Erythroblast (primary cell): ENCODE results near the gene PPARA.

Experiments
- DNase-seq, 2 experiments: peaks; one replicate each; lab custom pipeline; 2025; lab: John Stamatoyannopoulos, UW
- GATA1 ChIP-seq: IDR thresholded peaks from 2 replicates; pipeline ENCODE4 v1.6.1; 2011; ENCODE audit warnings: low read depth, mild to moderate bottlenecking, control low read depth, low read length, moderate library complexity
- POLR2A ChIP-seq: IDR thresholded peaks from 2 replicates; pipeline ENCODE4 v1.6.1; 2011; ENCODE audit warnings: mild to moderate bottlenecking, low read length

The PPARA gene

GRCh38 chr22:46267431-46268279 is 117.3 kb downstream of the PPARA start, which contains the start of gene TTC38:
Gene TTC38, plus strand, starts transcription at chr22:46268008. Its CDS starts 32 bp downstream, at chr22:46268040.
- peak; percentile 88 to 89 for DNase-seq
- no peak for TF ChIP-seq GATA1
- peak; percentile 41 for TF ChIP-seq POLR2A

GRCh38 chr22:46269564-46269963 is 119.2 kb downstream of the PPARA start:
- TF ChIP-seq GATA1 (no peak), POLR2A (no peak)
- DNase-seq, result no peak

- no peak for DNase-seq
Observed at GRCh38 chr22:46272196-46272595, 121.9 kb downstream of the PPARA start.

GRCh38 chr22:46272762-46273431 is 122.6 kb downstream of the PPARA start:
- DNase-seq, result no peak
- TF ChIP-seq POLR2A (no peak), GATA1 (no peak)

More at GRCh38 chr22:46272196-46272595, 121.9 kb downstream of the PPARA start:
- TF ChIP-seq GATA1 (no peak), POLR2A (no peak)

- TF ChIP-seq GATA1 (no peak), POLR2A (no peak)
- DNase-seq, result no peak
Observed at GRCh38 chr22:46273432-46274148, 123.3 kb downstream of the PPARA start.

GRCh38 chr22:46274381-46274780 is 124.1 kb downstream of the PPARA start:
- no peak for DNase-seq
- no peak for TF ChIP-seq POLR2A
- no peak for TF ChIP-seq GATA1

- DNase-seq, result no peak
- TF ChIP-seq POLR2A (no peak), GATA1 (no peak)
Observed at GRCh38 chr22:46275455-46276122, 125.3 kb downstream of the PPARA start.

- DNase-seq, result no peak
- TF ChIP-seq POLR2A, result no peak
- TF ChIP-seq GATA1, result no peak
Observed at GRCh38 chr22:46276563-46276962, 126.2 kb downstream of the PPARA start.

- TF ChIP-seq GATA1 (no peak), POLR2A (no peak)
- DNase-seq, result no peak
Observed at GRCh38 chr22:46278656-46279645, 128.6 kb downstream of the PPARA start.

- TF ChIP-seq POLR2A (no peak), GATA1 (no peak)
- DNase-seq, result no peak
Observed at GRCh38 chr22:46280063-46280817, 129.9 kb downstream of the PPARA start.

GRCh38 chr22:46280999-46281623 is 130.8 kb downstream of the PPARA start:
- DNase-seq, result no peak
- TF ChIP-seq POLR2A (no peak), GATA1 (no peak)
